KBM-7 (cell line): Measurements from ENCODE around the gene CEP128.

ENCODE experiments used
- DNase-seq: peaks from one replicate; pipeline ENCODE4 v3.0.0-alpha.2; 2015
- in situ Hi-C: fragments of 300-500 bp; cut with MboI; formaldehyde crosslinking; loops from 2 replicates; pipeline ENCODE4 v1.14.3; 2020; ENCODE audit warnings: low sequenced_read_pairs, low pct_unique_long_range_greater_than_20kb, mixed read lengths

Gene CEP128

DNA sequence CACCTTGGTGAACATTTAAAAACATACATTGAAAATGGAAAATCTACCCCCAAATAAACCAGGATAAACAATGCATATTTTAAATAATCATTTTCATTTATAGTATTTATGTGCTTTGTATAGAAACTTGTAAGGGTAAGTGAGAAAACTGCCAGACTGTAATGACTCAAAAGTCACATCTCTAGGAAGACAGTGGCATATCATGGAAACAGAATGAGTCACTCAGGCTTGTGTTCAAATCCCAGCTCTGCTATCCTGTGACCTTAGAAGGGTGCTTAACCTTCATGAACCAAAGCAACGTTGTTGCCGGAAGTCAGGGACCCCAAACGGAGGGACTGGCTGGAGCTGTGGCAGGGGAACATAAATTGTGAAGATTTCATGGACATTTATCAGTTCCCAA is 142.7 kb downstream of the CEP128 start:
- in situ Hi-C loops = no loop called here

DNA sequence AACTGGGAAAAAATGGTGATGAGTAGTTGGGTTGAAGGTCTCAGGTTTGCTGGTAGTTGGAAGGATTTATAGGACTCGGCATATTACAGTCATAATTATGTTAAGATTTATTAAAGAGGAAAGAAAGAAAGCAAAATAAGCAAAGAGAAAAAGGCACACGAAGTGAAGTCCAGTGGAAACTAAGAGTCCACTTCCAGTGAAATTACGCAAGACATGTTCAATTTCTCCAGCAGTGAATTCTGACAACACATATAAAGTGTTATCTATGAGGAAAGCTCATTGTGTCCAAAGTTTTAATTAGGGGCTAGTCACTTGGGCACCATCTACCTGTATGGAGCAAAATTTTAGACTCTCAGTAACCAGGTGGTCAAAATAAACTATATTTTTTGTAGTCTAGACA is 143.3 kb downstream of the CEP128 start:
- in situ Hi-C loops = no loop called here
- no peak for DNase-seq

More for the DNA sequence above, 142.7 kb downstream of the CEP128 start:
- no peak for DNase-seq

DNA sequence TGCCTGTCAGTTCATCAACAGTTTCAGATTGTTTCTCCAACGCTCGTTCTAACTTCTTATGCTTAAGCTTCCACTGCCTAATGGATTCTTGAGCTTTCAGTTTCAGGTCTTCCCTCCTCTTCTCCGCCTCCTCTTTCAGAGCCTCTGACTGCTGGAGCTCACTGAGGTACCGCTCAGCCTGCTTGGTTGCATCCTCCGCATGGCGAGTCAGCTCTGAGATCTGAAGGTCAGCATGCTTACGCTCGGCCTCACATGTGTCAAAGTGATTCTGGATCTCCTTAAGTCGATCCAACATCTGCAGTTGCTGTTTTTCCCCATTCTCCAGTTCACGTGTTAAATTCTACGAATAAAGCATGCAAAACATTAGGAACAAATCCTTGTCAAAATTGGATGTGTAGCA is 148.8 kb downstream of the CEP128 start:
- in situ Hi-C loops = no loop called here
- no peak for DNase-seq

DNA sequence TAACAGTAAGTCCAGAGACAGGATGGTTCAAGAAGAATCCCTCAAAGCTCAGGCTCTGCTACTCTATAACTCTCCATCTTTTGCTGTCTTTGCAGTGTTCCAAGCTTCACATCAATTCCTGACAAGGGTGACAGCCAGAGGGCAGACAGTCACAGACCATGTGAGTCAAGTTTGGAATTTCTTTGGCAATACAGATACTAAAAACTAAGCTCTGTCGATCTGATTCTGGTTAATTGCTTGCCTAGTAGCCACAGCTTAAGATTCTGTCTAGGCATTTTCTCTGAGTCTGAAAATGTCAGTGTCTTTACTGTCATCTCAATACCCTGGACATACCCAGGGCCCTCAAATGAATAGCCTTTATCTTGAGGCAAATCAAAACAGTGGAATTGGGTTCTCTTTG is 153.7 kb downstream of the CEP128 start:
- DNase-seq = no peak
- in situ Hi-C loops = no loop called here

DNA sequence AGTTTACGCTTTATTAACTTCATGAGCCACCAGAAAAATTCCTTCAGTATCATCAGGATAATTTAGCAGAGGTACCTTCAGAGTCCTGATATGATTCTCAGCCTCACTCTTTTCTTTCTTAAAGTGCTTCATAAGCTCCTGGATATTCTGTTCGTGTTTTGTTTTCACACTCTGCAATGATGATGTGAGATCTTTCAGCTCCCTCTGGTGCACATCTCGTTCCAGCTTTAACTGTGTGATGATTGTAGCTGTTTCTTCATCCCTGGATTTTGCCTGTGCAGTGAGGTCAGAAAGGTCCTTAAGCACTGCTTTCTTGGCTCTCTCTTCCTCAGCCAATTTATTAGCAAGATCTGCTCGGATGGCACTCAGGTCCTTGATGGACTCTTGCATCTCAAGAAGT is 156.7 kb downstream of the CEP128 start:
- no peak for DNase-seq
- in situ Hi-C loops = no loop called here

DNA sequence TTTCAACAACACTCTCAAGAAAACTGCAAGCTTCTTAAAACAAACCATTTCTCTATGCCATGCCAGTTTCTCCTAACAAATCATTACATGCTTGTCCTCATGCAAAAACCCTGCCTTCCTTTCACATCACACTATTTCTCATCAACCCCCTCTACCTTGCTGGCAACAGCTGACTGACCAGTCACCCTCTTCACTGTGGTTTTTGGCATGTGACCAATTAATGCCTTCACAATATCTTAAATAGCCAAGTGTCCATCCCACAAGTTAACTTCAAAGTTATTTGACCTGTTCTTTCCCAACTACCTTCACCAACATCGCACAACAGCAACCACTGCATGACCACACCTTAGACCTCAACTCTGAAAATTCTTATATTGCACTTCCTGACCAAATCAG is 159.6 kb downstream of the CEP128 start:
- DNase-seq = no peak
- in situ Hi-C loops = no loop called here

DNA sequence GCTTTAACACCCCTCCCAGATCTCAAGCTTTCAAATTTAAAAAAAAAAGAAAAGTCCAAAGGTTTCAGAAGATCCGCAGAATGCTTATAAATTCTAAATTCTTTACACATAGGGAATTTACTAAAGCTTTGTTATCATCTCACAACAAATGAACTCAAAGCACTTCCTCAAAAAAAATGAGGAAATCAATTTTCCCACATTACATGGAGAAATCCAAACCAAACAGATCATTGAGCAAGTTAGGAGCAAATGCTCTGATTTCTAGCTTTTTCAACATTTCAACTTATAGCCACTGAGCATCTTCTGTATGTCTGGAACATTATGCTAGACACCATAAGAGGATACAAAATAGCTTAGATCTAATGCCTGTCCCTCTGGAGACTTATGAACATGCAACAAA is 161.0 kb downstream of the CEP128 start:
- in situ Hi-C loops = no loop called here
- peak; percentile 13 for DNase-seq

DNA sequence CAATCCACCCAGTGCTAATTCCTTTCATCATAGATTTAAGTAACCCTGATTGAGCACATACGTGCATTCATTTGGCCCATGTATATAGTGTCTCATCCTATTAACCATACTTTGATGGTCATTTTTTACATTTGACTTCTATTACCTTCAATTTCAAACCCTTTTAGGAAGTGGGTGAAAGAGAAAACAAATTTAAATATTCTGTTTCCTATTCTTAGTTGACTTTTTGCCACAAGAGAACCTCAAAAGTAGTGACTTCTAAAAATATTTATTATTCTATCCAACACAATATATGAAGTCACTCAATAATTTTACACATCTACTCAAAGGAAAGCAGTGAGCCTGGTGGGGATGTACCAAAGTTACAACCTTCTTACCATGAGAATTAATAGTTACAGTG is 164.9 kb downstream of the CEP128 start:
- in situ Hi-C loops = no loop called here
- DNase-seq = no peak

DNA sequence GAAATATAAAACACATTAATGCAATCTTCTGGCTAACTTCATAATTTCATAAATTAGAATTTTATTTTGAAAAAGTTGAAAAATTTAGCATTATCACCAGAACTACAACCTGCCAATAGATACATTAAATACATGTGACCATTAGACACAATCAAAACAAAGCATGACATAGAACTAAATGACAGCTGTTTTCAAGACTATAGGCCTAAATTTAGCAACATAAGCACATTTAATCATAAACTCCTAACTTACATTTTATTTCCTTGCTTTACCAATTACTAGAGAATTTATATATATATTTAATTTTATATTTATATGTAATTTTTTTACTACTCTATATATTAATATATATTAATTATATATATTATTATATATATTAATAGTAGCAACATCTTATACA is 165.4 kb downstream of the CEP128 start:
- DNase-seq = no peak
- in situ Hi-C loops = no loop called here

DNA sequence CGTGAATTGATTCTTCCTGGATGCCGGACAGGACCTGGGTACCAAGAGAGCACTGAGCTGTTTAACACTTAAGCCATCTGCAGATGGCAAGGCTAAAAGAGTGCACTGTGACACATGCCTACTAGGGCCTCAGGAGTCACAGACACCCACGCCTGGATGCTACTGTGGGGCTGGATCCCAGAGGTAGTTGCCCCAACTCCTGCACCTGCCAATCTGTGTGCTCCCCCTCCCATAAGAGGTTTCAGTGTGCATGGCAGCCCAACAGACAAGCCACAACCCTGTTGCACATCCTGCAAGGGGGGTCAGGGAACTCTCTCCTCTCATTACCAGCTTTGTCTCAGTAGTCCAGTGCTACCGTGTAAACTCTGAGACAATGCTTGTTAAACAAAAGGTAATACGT is 169.0 kb downstream of the CEP128 start:
- no peak for DNase-seq
- in situ Hi-C loops = no loop called here

DNA sequence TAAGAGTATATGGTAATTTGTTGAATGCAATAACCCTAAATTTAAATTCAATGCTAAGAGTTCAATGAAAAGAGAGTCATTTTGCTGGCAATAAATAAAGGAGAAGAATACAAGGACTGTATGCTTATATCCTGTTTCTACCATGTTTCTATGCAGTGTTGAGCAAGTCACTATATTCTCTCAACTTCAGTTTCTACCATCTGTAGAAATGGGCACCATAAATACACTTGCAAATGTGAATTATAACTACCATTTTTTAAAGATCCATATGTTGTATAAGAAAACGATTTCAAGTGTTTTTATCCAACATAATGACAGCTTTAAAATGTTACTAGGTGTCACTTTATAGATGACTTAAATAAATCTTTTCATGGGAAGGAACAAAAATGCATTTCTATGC is 170.3 kb downstream of the CEP128 start:
- no peak for DNase-seq
- in situ Hi-C loops = no loop called here

DNA sequence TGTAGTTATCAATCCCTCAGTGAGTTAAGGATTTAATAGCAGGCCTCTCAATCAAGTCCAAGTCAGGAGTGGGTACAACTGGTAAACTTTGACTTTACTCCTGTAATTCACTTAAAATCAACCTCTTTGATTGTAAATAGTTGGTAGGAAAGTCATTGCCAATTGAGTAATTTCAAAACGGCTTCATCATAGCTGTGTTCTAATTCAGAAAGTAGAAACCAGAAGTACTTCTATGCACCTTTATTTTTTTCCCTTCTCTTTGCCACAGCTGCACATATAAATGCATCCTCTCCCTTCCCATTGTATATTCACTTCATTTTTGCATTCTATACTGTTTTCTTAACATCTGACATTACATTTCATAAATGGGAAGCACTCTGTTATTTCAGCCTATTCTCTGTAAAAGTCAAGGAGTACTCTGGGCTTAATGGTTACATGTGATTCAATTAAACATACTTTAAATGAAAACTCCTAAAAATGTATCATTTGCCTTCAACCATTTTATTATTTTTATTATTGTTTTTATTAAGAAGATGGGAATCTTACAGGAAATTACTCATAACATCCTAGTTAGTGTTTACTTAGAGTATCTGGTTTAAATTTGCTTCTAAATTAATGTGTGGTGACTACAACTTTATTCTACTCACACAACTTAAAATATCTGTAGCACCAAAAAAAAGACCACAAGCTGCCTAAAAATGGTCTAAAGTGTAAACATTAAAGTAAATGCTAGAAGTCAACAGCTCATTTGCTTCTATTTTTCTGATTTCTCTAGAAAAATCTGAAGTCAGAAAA is 171.2 kb downstream of the CEP128 start:
- no peak for DNase-seq
- in situ Hi-C loops = no loop called here

DNA sequence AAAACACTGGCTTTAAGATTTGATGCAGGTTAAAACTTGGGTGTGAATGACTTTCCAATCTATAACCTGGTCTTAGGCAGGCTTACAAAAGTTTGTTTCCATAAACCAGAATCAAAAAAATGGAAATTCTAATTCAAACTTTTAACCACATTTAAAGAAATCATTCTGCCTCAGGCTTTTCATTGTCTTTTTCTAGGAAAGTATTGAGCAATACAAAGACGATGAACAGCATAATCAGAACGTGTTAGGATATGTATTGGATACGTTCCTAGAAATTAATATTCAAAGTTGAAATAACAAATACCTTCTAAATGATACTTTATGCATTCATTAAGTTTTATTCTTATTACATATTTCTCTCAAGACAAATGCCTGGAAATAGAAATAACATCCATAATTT is 172.9 kb downstream of the CEP128 start:
- in situ Hi-C loops = no loop called here
- DNase-seq = no peak

DNA sequence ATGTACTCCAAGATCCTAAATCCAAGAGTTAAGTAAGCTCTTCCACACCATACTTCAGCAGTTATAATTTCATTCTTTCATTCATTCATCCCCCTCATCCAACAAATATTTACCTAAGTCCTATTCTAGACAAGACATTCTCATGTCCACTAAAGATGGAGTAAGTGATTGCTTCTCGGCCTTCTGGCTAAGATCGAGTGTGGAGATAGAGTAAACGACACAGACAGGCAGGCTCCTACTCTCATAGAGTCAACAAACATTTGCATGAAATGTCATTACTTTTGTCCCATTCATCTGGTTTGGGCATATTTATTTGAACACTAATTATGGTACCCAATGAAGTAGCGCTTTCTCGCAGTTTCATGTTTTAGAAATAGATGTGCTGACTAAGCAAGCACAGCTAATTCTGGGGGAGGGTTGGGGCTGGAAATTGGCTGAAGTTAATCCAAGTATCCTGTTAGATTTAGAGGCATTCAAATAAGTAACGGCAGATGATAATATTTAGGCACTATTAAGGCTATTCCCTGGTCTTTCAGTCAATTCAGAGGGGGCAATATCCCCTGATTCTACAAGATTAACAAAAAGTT is 176.5 kb downstream of the CEP128 start:
- DNase-seq = no peak
- in situ Hi-C loops = no loop called here

DNA sequence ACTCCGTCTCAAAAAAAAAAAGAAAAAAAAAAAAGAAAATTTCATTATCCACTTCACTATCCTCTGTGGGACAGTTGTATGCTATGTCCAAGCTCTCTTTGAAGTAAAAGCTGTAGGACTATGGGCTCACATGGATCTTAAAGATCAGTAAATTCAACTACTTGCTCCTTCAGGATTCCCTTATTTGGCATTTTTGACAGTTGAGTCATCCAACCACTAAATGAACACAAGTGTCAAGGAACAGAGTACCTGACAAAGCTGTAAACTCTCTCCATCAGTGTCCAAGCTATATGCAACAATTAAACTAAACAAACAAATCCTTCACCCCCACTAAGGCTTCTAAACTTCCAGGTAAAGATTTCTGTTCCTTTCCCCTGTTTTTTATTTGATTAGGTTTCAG is 177.0 kb downstream of the CEP128 start:
- in situ Hi-C loops = no loop called here
- DNase-seq = no peak

DNA sequence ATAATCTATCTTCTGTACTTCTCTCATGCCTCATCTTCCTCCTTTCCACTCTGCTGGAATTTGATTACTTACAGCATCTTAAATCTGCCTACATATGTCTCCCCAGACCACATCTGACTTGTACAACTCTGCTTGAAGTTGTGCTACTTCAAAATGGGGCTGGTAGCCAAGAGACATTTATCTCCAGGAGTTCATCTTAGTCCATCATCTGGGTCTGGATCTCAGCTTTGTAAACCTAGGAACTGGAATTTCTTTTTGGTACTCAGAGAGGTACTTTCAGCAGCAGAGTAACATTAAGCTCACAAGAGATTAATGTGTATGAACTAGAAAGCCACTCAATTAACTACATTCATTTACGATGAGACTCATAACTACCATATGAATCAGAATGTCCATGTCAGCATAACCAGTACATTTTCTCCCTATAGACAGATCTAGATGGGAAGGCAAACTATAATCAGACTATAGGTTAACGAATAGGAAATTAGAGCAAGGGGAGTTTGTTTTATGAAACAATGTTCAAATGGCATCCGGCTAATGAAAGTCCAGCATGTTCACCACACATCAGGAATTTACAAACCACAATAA is 178.8 kb downstream of the CEP128 start:
- no peak for DNase-seq
- in situ Hi-C loops = no loop called here

DNA sequence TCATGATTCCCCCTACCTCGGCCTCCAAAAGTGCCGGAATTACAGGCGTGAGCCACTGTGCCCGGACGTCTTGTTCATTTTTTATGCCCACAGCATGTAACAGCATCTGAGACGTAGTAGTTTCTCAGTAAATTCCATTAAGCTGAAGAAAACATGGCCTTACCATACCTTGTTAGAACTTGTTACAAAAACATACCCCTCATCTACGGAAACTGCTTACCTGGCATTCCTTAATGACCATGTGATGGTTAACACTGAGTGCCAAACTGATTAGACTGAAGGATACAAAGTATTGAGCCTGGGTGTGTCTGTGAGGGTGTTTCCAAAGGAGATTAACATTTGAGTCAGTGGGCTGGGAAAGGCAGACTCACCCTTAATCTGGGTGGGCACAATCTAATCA is 186.8 kb downstream of the CEP128 start:
- no peak for DNase-seq
- in situ Hi-C loops = no loop called here

DNA sequence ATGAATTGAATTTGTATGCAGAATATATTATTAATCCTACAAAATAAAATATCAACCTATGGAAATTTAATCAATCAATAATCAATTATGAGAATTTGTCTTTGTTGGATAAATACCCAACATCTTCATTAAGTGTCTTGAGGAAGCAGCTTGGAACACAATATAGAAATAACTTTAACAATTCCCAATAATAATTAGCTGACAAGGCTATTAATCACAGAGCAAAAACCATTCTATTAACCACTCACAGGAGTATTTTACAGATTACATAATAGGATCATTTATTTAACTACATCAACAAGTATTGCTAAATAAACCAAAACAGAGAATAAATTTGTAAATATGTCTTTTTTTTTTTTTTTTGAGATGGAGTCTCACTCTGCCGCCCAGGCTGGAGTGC is 190.3 kb downstream of the CEP128 start:
- in situ Hi-C loops = no loop called here
- DNase-seq = no peak

DNA sequence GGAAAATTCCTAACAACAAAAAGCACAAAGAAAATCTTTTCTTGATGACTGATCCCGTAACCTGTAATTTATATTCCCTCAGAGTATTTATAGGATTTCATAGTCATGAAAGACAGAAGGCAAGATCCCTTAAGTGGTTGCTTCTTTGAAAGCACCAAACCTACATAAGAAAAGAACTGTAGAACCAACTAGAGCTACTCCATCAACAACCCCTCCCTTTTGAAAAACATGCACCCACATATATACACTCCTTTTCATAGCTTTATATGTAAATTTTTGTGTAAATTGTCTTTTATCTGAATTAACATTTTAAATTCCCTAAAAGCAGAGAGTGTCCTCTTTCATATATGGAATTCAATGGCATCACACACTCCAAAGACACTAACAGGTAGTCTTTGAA is 215.3 kb downstream of the CEP128 start:
- no peak for DNase-seq
- in situ Hi-C loops = no loop called here

DNA sequence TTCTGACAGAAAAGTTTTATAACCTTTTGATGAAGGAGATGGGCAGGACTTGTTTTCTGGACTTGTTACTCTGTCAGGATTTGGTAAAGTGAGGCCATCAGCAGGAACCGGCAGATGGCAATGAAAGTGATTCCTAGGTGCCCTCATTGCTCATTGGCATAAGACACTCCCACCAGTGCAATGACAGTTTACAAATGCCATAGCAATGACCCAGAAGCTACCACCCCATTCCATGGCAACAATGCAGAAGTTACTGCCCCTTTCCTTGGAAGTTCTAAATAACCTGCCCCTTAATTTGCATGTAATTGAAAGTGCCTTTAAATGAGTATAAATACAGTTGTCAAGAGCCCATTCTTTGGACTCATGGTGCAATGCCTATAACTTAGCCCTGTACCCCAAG is 222.6 kb downstream of the CEP128 start:
- in situ Hi-C loops = no loop called here
- DNase-seq = no peak

DNA sequence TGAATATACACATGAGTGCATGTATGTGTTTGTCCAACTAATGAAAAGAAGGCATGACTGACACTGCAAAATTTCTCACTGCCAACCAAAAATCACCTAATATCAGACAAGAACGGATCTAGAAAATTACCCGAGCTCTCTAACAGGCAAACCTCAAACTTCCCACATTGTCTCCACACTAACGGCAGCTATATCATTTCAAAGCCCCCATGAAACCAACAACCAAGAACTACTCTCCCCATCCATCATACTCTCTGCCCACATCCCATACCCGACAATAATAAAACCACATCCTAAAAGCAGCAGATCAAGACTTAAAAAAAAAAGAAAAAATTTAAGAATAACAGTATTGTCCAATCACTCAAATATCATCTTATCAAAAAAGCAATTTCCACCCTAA is 227.1 kb downstream of the CEP128 start:
- in situ Hi-C loops = no loop called here

More for the DNA sequence above, 227.1 kb downstream of the CEP128 start:
- DNase-seq = peak; percentile 1
